Adipocyte (in vitro differentiated cells): ENCODE data around the gene KLHDC4.
"Not testable (repeated sequence)": the region's sequence is repeated elsewhere in the genome, so short reads cannot be mapped to it uniquely, and the experiment has no call there.

ENCODE experiments used
- DNase-seq: peaks from one replicate; pipeline ENCODE4 v3.0.0-alpha.2; 2015; ENCODE audit warnings: low read depth
- H3K27me3 ChIP-seq: replicated peaks from 2 replicates; pipeline ENCODE4 v1.7.0; 2013; ENCODE audit warnings: mild to moderate bottlenecking, low read length, moderate library complexity; ENCODE audit not compliant: control insufficient read depth, insufficient read depth
- H3K36me3 ChIP-seq: 2 replicates; pipeline ENCODE4 v1.7.0; 2013; ENCODE audit warnings: low read length, mild to moderate bottlenecking, moderate library complexity; ENCODE audit not compliant: control insufficient read depth, insufficient read depth, severe bottlenecking
- H3K4me1 ChIP-seq: 2 replicates; pipeline ENCODE4 v1.7.0; 2013; ENCODE audit warnings: mild to moderate bottlenecking, low read length, moderate library complexity; ENCODE audit not compliant: control insufficient read depth, insufficient read depth
- H3K4me3 ChIP-seq: 2 replicates; pipeline ENCODE4 v1.7.0; 2013; ENCODE audit warnings: mild to moderate bottlenecking, low read length, moderate library complexity
- H3K9ac ChIP-seq: 2 replicates; pipeline ENCODE4 v1.7.0; 2013; ENCODE audit warnings: mild to moderate bottlenecking, low read length, moderate library complexity
- H3K9me3 ChIP-seq: 2 replicates; pipeline ENCODE4 v1.7.0; 2013; ENCODE audit warnings: mild to moderate bottlenecking, low read length, moderate library complexity; ENCODE audit not compliant: control insufficient read depth

Gene KLHDC4

GRCh38 chr16:87765776-87766484, at the start of gene KLHDC4:
TSS of gene KLHDC4 (minus strand) at chr16:87765986. CDS start at chr16:87765890, 96 bp downstream.
- Histone ChIP-seq H3K36me3 (peaks cover 11% of the 10 kb centered on the region), H3K4me3 (peak within 1 kb of the TSS; percentile 86), H3K27me3 (no peaks in the 10 kb centered on the region), H3K9me3 (no peaks in the 10 kb centered on the region), H3K4me1 (peaks cover 23% of the 10 kb centered on the region), H3K9ac (peak within 1 kb of the TSS; percentile 96)
- peak; percentile 93 for DNase-seq

DNA sequence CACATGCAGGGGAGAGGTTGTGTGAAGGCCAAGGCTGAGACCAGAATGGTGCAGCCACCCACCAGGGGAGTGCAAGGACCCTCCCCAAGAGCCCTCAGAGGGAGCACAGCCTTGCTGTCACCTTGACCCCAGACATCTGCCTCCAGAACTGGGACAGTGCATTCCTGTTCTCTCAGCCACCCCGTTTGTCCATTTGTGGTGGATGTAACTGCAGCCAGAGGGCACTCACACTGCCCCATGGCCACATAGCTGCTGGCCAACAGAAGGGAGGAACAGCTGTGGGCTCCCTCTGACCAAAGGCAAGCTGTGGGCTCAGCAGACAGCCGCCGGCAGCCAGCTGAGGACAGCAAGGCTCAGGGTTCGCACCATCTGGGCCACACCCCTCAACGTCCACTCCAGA, 49.8 kb upstream of the KLHDC4 start:
- peaks cover 31% of the 10 kb centered on the region for H3K9me3 ChIP-seq
- peaks cover 29% of the 10 kb centered on the region for H3K27me3 ChIP-seq
- H3K4me3 ChIP-seq: no peak overlapping the region
- no peaks in the 10 kb centered on the region for H3K4me1 ChIP-seq
- DNase-seq: no peak
- no peak overlapping the region for H3K9ac ChIP-seq
- H3K36me3 ChIP-seq: no peaks in the 10 kb centered on the region

DNA sequence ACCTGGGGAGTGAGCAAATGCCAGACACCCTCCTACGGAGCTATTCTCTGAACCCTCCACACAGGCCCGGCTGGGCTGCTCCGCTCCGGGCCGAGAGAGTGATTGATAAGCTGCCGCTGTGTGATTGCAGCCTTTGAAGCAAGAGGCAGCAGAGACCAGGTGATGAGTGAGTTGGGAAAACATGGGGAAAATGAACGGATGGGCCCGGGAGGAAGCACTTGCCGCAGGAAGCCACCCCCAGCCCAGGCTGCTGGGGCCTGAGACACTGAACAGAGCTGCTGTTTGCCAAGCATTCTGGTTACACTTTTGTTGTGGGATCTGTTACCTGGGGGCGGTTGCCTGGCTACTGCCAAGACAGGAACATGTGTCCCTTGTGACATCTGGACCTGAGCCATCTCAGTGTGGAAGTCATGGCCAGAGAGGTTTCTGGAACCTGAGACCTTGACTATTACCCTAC, 46.4 kb upstream of the KLHDC4 start:
- no peak overlapping the region for H3K4me3 ChIP-seq
- H3K27me3 ChIP-seq: peaks cover 24% of the 10 kb centered on the region
- H3K9ac ChIP-seq: no peak overlapping the region
- no peaks in the 10 kb centered on the region for H3K36me3 ChIP-seq
- peaks cover 3% of the 10 kb centered on the region for H3K4me1 ChIP-seq
- no peak for DNase-seq
- peaks cover 11% of the 10 kb centered on the region for H3K9me3 ChIP-seq

DNA sequence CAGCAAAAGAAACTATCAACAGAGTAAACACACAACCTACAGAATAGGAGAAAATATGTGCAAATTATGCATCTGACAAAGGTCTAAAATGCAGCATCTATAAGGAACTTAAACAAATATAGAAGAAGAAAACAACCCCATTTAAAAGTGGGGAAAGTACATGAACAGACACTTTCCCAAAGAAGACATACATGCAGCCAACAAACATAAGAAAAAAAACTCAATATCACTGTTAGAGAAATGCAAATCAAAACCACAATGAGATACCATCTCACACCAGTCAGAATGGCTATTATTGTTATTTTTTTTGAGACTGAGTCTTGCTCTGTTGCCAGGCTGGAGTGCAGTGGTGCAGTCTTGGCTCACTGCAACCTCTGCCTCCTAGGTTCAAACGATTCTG, 45.7 kb upstream of the KLHDC4 start:
- not testable (repeated sequence) for H3K36me3 ChIP-seq, DNase-seq, H3K9ac ChIP-seq, H3K9me3 ChIP-seq, H3K4me3 ChIP-seq
- H3K27me3 ChIP-seq: peaks cover 24% of the 10 kb centered on the region
- H3K4me1 ChIP-seq: peaks cover 10% of the 10 kb centered on the region

GRCh38 chr16:87809150-87809902, 43.5 kb upstream of the KLHDC4 start:
- no peak for DNase-seq
- no peak overlapping the region for H3K4me3 ChIP-seq
- H3K36me3 ChIP-seq: no peaks in the 10 kb centered on the region
- H3K4me1 ChIP-seq: peaks cover 17% of the 10 kb centered on the region
- no peaks in the 10 kb centered on the region for H3K9me3 ChIP-seq
- peaks cover 24% of the 10 kb centered on the region for H3K27me3 ChIP-seq
- H3K9ac ChIP-seq: no peak overlapping the region

DNA sequence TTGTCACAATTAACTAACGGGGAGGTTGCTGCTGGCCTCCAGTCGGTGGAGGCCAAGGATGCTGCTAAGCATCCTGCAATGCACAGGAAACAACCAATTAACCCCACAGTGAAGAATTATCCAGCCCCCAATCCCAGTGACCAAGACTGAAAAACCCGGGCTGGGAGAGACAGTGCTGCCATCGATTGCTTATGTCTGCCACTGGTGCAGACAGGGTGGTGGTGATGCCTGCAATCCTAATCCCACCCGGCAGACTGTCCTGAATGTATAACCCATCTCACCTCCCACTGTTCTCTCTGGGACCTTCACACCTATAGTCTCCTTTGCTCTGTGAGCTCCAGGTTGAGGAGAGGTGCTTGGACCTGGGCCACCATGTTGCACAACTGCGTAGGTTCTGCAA, 42.3 kb upstream of the KLHDC4 start:
- peaks cover 4% of the 10 kb centered on the region for H3K9me3 ChIP-seq
- no peak overlapping the region for H3K4me3 ChIP-seq
- no peak overlapping the region for H3K9ac ChIP-seq
- H3K4me1 ChIP-seq: peaks cover 17% of the 10 kb centered on the region
- no peaks in the 10 kb centered on the region for H3K36me3 ChIP-seq
- DNase-seq: no peak
- peaks cover 21% of the 10 kb centered on the region for H3K27me3 ChIP-seq

DNA sequence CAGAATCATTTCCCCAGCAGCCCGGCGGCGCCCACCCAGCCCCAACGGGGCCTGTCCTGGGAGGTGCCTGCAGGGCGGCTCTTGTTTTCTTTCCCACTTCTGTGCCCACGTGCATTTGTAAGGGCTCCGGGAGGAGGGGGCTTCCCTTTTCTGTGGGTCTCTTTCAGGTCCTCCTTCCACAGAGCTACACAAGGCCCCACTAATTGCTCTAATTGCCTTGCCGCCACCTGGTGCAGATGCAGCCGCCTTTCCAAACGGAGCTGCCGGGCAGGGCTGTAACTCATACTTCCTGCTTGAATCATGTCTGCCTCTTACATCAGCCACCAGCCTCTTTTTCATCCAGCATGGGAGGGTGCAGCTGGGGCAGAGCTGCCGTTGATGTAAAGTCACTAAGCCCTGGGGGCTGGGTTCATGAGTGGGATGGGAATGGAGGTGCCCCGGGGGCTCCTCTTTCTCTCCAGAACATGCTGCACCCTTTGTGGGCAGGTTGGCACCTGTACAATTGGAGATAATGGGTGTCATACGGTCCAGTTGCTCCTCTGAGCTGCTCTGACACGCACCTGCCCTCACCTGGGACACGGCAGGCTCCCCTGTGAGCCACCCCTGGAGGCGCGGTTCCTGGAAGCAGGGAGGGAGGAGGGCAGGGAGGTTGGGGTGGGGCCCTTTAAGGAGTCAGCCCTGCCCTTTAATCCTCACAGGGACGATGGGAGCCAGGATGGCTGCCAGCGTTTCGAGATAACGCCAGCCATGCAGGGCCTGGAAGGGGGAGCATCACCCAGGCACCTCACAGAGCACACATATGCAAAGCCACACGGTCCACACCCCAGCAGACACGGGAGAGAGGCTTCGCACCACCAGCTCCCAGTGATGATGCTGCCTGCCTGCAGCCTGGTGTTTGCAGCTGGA, 41.1 kb upstream of the KLHDC4 start:
- Histone ChIP-seq H3K4me1 (peaks cover 17% of the 10 kb centered on the region), H3K27me3 (peaks cover 13% of the 10 kb centered on the region), H3K9ac (peak overlapping the region; percentile 89), H3K36me3 (no peaks in the 10 kb centered on the region), H3K9me3 (peaks cover 4% of the 10 kb centered on the region), H3K4me3 (peak overlapping the region; percentile 84)
- peak; percentile 95 for DNase-seq

- H3K27me3 ChIP-seq: peaks cover 11% of the 10 kb centered on the region
- H3K9me3 ChIP-seq: peaks cover 4% of the 10 kb centered on the region
- peak overlapping the region; percentile 84 for H3K4me3 ChIP-seq
- no peaks in the 10 kb centered on the region for H3K36me3 ChIP-seq
- DNase-seq: peak; percentile 58
- peak overlapping the region; percentile 89 for H3K9ac ChIP-seq
- peaks cover 17% of the 10 kb centered on the region for H3K4me1 ChIP-seq
Measured at GRCh38 chr16:87806261-87806640, 40.5 kb upstream of the KLHDC4 start.

GRCh38 chr16:87803385-87803784, 37.6 kb upstream of the KLHDC4 start:
- Histone ChIP-seq H3K4me1 (peaks cover 17% of the 10 kb centered on the region), H3K27me3 (peaks cover 2% of the 10 kb centered on the region), H3K4me3 (no peak overlapping the region), H3K9ac (no peak overlapping the region), H3K36me3 (no peaks in the 10 kb centered on the region), H3K9me3 (peaks cover 4% of the 10 kb centered on the region)
- no peak for DNase-seq

- Histone ChIP-seq H3K4me3 (no peak overlapping the region), H3K9me3 (peaks cover 4% of the 10 kb centered on the region), H3K36me3 (no peaks in the 10 kb centered on the region), H3K4me1 (peaks cover 17% of the 10 kb centered on the region), H3K27me3 (peaks cover 2% of the 10 kb centered on the region), H3K9ac (no peak overlapping the region)
- no peak for DNase-seq
Measured at GRCh38 chr16:87802670-87803069, 36.9 kb upstream of the KLHDC4 start.
